Fibroblast of the aortic adventitia (primary cell): ENCODE results near the gene FBXL17. TPM values are rescaled to one million over a fixed set of nuclear protein-coding genes. Genes with fewer than 3 reads are reported as not detected.

Experiments used
- DNase-seq: peaks from one replicate; pipeline ENCODE4 v3.0.0-alpha.2; 2010; ENCODE audit warnings: low read depth
- H3K4me3 ChIP-seq: 2 replicates; pipeline ENCODE4 v1.5.1; 2011; ENCODE audit warnings: low read depth, mild to moderate bottlenecking, control low read depth, low read length, moderate library complexity
- CTCF ChIP-seq: IDR thresholded peaks from 2 replicates; pipeline ENCODE4 v1.5.1; 2011; ENCODE audit warnings: mild to moderate bottlenecking, low read length, control low read depth, inconsistent platforms; ENCODE audit not compliant: insufficient read depth
- total RNA-seq: library from RNA; depleted of rRNA; stranded (reverse); fragments of >200 nt; gene quantifications from 2 replicates; pipeline ENCODE4 v1.2.3, GENCODE V29; 2012; ENCODE audit warnings: low replicate concordance

Gene FBXL17
- total RNA-seq, 1 donor: 19.7 TPM

- H3K4me3 ChIP-seq: no peak overlapping the region
- no peak for TF ChIP-seq CTCF
- no peak for DNase-seq
These were observed 356.9 kb downstream of the FBXL17 start for GRCh38 chr5:108024986-108025385.

- no peak for TF ChIP-seq CTCF
- no peak for DNase-seq
- H3K4me3 ChIP-seq: no peak overlapping the region
These were observed 365.8 kb downstream of the FBXL17 start for GRCh38 chr5:108016101-108016500.

GRCh38 chr5:108006791-108007190 is 375.1 kb downstream of the FBXL17 start:
- no peak for TF ChIP-seq CTCF
- no peak overlapping the region for H3K4me3 ChIP-seq
- DNase-seq: no peak

- H3K4me3 ChIP-seq: peak overlapping the region; percentile 32
These were observed 378.7 kb downstream of the FBXL17 start for GRCh38 chr5:108003178-108003577.

GRCh38 chr5:108001222-108001621 is 380.7 kb downstream of the FBXL17 start:
- DNase-seq: no peak
- no peak for TF ChIP-seq CTCF

More at GRCh38 chr5:108003178-108003577, 378.7 kb downstream of the FBXL17 start:
- TF ChIP-seq CTCF: no peak
- DNase-seq: peak; percentile 62

GRCh38 chr5:107997338-107997980 is 384.4 kb downstream of the FBXL17 start:
- DNase-seq: no peak
- H3K4me3 ChIP-seq: no peak overlapping the region
- TF ChIP-seq CTCF: no peak

More at GRCh38 chr5:108001222-108001621, 380.7 kb downstream of the FBXL17 start:
- H3K4me3 ChIP-seq: no peak overlapping the region

GRCh38 chr5:107993341-107993740 is 388.6 kb downstream of the FBXL17 start:
- DNase-seq: no peak
- no peak for TF ChIP-seq CTCF
- no peak overlapping the region for H3K4me3 ChIP-seq
